NCI-H2081 treated with DMSO at 0.1 percent for 48 hours (cell line): Measurements from ENCODE around the gene GALNT2.
A peak's percentile ranks its signal among the peaks of the same experiment; 100 is the strongest.

ENCODE experiments used
- DNase-seq: peaks from one replicate; lab custom pipeline; 2025; lab: John Stamatoyannopoulos, UW

GALNT2 gene

DNA sequence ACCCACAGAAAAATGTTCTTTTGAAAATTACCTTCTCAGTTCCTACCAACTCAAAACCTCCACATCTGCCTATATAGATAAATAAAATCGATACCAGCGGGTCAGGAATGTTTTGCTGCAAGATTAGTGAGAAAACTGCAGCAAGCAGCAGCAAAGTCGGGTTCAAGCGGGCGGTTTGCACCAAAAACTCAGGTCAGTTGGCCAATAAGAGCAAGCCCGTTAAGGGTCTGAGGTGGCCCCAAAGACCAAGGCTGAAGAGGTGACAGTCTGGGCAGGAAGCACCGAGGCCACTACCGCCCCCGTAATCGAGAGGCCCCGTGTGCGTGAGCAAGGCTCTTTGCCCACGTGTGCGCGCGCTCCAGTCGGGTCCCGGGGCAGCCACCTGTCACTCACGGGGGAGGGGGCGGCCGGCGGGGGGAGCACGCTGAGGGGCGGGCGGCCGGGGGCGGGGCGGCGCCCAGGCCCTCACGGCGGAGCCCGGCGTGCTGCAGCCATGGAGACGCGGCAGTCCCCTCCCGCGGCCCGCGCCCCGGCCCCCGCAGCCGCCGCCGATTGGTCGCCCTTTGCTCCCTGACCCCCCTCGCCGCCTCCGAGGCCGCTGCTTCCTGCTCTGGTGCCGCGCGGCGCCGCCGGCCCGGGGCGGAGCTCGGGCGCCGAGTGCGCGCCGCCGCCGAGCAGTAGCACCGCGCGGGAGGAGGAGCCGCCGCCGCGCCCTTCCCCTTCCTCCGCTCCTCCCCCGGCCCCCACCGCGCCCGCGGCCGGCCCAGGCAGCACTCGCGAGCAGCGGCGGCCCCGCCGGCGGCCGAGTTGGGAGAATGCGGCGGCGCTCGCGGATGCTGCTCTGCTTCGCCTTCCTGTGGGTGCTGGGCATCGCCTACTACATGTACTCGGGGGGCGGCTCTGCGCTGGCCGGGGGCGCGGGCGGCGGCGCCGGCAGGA is at the start of gene GALNT2:
Gene GALNT2, plus strand, starts transcription at position 773 of the 939 bp plus-strand sequence. Its CDS starts 43 bp downstream, at position 816.
- peak; percentile 86 for DNase-seq

DNA sequence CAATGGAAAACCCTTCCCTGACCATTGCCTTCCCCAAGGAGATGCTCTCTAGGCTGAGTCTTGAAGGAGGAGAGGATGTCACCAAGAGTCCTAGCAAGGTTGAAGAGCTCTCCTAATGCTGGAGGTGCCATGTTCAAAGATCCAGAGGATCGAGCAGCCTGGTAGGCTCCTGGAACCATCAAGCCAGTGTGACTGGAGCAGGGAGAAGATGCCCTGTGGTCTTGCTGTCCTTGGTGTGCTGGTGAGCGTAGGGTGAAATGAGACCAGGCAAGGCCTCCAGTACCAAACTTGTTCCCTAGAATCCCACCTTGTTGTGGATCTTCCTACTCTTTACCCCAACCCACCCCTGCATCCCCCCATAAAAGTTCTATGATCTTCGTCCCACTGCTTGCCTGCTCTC is 46.6 kb upstream of the GALNT2 start:
- DNase-seq, result no peak

DNA sequence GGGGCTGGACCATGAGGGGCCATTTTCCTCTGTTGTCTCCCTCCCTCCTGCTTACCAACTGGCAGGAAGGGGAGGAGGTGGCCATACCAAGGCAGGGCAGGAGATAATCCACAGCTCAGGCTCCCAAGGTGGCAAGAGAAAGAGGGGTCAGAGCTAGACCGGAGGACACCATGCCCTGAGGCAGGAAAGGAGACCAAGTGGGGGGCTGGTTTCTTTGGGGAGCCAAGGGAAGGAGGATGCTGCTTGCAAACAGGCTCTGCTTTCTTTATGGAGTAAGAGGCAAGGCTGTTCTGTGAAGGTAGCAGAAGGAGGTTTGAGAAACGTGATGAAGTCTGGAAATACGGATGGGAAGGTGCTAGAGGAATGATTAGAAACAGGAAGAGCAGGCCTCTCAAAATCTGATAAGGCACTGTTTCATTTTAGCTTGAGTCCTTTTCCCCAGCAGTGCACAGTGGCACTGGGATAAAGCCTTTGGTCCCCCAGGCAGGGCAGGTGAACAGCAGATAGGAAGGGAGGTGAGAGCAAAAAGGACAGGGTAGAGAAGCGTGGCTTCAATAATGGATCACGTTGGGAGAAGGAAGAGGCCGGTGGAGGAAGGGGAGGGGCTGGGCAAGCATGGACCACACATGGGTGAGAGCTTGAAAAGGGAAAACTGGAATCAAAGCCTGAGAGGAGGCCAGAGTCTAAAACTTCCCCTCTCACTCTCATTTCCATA is 44.2 kb upstream of the GALNT2 start:
- no peak for DNase-seq

DNA sequence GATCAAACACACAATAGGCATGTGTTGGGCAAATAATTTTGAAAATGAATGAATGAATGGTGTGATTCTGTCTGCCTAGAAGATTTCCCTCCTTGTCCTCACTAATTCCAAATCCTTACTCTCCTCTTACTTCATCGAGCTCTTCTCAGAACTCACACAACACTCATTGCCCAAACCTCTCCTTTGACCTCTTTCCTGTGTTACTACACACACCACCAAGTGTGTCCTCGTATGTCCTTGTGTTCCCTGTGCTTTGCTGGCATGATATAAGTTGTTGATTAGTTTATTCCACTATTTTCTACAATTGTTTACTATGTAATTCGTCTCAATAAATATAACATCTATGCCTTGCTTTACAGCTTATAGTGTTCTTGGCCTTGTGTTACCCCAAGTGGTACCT is 41.4 kb upstream of the GALNT2 start:
- no peak for DNase-seq

DNA sequence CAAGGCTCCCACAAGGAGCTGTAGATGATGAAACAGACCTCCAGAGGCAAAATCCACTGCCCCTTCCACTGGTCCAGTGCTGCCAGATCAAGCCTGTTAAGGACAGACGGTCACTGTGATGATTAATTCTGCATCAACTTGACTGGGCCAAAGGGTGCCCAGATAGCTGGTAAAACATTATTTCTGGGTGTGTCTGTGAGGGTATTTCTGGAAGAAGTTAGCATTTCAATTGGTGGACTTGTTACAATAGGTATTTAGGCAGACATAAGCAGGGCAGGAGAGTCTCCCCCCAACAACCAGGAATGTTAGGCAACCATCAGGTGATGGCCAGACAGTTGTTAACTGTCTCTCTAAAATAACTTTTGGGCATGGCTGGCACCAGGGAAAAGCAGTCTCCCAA is 40.9 kb upstream of the GALNT2 start:
- DNase-seq, result no peak

DNA sequence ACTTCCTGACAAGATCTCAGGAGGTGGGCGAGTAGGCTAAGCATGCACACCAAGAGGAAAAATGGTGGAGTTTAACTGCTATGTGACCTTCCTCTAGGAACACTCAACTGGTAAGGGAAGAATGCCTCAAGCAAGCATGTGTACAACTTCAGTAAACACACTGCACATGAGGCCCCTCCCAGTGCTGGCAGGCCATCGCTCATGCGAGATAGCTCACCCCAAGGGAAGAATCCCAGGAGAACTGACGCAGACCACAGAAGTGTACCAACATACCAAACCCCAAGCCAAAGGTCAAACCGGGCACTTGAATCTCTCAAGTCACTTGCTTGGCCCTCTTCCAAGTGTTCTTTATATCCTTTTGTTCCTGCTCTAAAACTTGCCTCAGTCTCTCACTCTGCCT is 40.5 kb upstream of the GALNT2 start:
- DNase-seq, result no peak

DNA sequence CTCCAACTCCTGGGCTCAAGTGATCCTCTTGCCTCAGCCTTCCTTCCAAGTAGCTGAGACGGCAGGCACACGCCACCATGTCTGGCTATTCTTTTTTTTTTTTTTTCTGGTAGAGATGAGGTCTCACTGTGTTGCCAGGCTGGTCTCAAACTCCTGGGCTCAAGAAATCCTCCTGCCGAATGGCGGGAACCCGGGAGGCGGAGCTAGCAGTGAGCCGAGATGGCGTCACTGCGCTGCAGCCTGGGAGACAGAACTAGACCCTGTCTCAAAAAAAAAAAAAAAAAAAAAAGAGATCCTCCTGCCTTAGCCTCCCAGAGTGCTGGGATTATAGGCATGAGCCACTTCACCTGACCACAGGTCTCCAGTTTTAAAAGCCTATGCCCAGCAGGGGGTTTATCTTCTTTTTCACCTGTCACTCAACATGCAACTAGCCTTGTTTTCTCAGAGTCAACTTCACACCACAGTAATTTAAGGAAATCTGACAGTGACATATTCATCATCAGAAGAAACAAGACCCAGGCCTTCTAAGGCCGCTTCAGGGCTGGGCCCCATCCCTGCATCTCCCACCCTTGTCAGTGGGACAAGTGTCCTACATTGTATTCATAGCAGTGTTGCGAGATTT is 38.3 kb upstream of the GALNT2 start:
- DNase-seq, result no peak

DNA sequence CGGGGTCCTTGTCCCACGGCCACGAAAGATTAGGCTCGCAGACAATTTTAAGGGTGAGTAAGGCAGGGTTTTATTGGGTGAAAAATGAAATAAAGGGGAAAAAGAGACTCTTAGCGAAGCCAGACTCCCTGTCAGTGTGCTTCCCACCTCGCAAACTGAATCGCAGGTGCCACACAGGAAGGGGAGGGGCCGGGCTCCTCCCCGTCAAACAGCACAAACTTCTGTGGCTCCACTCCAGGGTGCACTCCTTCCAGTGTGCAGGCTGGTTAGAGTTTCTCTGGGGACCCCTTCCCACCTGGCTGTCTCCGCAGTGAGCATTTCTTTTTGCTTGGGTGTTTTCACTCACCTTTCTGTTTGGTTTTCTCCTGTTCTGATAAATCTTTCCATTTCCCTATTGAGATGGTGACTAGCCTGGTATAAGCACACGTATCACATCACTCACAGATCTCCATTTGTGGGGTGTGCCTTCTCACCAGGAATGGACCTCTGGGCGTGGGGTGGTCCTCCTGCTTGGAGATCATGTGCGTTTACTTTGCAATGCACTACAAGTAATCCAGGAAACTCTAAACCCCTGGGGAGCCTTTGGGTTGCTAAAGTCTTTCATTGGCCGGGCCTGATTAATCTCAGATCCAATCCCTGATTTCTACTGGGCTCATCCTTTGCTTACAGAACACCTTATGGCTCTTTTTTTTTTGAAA is 37.6 kb upstream of the GALNT2 start:
- no peak for DNase-seq

DNA sequence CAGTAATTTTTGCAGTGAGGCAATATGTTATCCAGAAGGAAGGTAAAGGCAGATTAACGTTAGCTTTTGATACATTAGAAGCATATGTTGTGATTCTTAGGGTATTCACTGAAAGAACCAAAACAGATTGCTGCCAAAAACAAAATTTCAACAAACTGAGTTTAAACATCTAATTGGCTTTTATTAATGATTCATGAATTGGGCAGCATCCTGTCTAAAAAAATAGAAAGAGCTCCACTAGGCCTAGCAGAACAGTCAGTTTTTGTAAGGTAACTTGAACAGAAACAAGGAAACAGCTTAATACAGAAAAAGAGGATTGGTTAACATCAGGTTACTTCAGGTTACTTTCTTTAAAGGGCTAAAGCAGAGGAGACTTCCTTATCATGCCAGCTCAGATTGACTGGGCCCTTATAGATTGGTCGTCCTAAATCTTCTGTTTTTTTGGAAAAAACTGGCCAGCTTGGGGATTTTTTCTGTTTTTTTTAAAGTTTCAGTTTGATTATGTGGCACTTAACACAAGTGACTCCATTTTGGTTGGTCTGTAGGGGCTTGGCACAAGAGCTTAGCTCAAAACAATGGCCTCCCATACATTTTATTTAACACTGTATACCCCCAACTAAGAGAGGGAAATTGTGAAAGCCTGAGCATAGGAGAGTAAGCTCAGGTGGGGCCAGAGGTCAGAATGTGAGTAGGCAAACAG is 36.8 kb upstream of the GALNT2 start:
- DNase-seq, result no peak

DNA sequence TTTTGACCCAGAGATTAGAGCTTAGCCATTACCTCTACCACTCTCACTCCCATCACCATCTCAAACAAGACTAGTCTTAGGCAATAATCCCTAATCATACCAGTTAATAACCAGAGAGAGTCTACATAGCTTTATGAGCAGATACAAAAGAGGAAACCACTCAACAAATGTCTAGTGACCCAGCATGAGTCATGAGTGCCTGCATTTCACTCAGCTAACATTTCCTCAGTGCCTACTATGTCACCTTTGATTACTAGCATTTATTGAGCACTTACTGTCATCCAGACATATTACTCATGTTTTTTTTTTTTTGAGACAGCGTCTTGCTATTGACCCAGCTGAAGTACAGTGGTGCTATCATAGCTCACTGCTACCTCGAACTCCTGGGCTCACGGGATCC is 35.9 kb upstream of the GALNT2 start:
- DNase-seq, result no peak

DNA sequence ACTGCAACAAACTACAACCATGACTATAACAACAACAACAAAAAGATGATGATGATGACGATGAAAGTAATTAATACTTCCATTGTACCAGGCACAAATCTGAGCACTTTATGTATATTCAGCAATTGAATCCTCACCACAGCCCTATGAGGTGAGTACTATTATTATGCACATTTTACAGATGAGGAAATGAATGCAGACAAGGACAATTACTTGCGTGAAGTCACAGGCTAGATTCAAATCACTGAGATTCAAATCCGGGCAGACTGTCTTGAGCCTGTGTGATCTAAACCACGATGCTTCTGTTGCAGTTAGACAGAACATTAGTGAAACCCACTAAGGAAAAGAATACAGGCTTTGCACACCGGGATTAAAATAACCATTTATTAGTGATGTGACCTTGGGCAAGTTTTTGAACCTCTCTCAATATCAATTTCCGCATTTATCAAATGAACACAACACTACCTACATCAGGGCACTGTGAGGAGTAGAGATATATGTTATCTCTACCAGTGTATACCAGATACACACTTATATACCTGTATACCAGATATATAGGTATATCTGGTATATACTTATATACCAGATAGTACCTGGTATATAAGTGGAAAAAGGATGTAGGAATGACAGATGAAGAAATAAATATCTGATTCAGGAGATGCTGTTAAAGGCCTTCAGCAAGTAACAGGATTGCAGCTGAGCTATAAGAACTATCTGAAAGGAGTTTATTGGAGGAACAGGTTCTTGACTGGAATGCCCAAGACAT is 34.3 kb upstream of the GALNT2 start:
- DNase-seq, result no peak

DNA sequence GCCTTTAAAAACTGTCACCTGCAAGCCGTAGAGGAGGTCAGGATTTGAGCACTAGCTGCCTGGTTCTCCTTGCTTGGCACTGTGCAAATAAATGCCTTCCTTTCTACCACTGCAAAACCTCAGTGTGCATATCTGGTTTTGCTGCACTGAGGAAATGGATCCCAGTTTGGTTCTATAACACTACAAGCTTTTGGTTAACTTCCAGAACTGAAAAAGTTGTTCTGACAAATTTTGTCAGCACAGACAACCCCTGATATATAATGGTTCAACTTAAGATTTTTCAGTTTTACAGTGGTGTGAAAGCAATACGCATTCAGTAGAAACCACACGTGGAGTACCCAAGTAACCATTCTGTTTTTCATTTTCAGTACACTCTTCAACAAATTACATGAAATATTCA is 29.8 kb upstream of the GALNT2 start:
- DNase-seq, result no peak

DNA sequence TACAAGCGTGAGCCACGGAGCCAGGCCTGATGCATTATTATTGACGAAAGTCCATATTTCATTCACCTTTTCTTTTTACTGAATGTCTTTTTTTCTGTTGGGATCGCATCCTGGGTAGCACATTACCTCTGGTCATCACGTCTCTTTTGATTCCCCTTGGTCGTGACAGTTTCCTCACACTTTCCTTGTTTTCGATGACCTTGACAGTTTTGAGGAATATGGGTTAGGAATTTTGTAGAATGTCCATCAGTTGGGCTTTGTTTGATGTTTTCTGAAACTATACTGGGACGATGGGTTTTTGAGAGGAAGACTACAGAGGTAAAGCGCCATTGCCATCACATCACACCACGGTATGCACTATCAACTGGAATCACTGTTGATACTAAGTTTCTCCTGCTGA is 26.6 kb upstream of the GALNT2 start:
- no peak for DNase-seq

DNA sequence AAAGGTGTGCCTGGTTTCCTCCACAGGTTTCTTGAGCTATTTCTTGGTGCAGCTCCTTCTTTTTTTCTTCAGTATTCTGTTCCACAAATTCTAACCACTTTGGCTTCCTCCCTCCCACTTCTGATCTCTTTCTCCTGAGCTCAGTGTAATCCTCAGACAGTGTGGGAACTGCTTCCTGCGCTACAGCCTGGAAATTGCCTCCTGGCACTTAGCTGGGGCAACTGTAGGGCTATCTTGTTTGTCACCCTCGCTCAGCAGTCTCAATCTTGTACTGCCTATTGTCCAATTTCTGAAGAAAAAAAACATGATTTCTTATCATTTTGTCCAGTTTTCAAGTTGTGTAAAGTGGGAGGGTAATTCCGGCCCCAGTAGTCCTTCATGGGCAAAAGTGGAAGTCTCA is 24.0 kb upstream of the GALNT2 start:
- DNase-seq, result no peak

DNA sequence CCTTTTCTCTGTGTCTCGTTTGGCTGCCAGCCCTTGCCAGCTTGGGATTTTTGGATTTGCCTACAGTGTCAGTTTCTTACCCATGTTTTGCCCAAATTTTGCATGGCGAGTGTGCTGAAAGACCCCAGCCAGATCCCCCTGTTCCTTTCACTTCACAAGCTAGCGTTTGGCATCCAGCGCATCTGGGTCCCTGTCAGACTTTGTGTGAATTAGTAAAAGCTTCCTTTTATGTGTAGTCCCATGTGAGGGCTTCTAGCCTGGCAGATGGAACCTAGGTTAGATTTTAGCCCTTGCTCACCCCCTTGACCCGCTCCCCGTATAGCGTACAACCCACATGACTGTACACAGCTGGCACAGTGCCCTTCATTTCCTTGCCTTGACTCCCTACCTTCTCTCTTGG is 22.3 kb upstream of the GALNT2 start:
- DNase-seq, result no peak

DNA sequence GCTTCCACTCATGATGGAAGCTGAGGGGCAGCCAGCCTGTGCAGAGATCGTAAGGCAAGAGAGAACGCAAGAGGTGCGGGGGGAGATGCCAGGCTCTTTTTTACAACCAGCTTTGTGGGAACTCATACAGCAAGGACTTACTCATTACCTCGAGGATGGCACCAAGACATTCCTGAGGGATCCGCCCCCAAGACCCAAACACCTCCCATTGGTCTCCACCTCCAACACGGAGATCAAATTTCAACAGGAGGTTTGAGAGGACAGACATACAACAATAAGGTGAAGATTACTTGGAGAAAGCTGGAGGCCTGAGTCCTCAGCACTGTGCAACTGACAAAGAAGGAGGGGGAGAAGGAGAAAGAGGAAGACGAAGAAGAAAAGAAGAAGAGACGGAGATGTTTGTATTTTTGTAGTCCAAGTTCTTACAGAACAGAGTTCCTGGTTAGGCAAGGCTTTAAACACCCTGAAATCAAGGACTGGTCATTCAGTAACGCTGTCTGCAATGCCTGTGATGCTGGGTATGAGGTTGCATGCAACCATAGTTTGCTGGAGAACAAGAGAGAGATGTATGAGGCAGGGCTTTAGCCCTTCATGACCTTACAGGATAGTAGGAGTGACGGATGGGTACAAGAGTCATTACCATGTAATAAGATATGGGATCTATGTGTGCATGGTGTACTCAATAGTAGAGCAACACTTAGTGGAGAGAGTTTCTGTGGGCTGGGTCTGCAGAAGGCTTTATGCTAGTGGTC is 19.7 kb upstream of the GALNT2 start:
- DNase-seq, result no peak

DNA sequence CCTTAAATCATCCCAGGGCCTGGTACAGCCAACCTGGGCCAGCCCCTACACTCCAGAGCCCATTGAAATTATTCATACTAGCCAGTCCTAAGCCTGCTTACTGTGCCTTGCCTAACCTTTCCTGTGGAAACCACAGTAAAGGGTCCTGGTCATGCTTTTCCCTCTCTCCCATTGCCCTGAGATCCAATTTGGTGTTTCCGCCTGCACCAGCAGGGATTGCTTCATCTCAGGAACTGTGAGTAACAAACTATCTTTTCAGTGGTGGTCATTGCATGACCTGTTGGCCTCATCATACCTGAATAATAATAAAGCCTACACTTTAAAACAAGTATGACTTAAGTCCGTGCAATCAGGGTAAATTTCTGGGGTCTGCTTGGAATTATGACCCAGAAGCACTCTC is 18.7 kb upstream of the GALNT2 start:
- no peak for DNase-seq

DNA sequence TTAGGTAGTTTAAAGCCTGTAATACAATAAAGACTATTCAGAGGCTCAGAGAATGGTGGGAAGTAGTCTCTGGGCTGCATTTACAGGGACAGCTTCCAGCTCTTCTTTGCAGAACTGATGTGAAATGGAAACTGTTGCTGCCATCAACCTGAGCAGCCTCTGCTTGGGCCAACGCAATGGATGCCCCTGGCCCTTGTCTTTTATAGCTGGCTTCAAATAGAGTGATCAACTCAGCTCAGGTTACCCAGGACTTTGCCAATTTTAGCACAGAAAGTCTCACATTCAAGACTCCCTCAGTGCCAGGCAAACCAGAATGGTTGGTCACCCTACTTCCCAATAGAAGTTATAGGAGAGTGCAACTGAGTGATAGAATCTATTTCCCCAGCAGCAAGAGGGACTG is 18.1 kb upstream of the GALNT2 start:
- DNase-seq, result no peak

DNA sequence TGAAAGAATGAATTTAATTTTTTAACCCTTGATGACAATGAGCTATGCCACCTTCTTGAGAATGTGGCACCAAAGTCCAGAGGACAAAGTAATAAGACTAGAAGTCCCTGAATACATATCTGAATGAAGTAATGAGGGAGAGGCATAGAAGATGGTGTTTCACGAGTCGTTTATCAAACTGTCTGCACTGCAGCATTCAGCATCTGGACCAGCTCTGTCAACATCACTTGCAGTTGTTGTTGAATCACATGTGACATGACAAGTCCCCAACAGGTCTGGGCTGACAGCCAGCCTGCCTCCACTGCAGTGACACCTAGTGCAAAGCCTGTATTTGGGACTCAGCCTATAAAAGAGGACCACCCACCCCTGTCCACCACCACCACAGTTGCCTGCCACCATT is 17.3 kb upstream of the GALNT2 start:
- no peak for DNase-seq
